ENCODE data around the gene SLC15A3.

- TF ChIP-seq CTCF (conservative IDR thresholded peaks at IDR 0.05), result no peak
- TF ChIP-seq ZFX (IDR thresholded peaks at IDR 0.05), result no peak
These were observed 4.3 kb downstream of the SLC15A3 start for GRCh38 chr11:60947700-60948099.

All from C4-2B (cell line).